ENCODE data around the gene PKNOX2. TPM values are rescaled to one million over a fixed set of nuclear protein-coding genes. Genes with fewer than 3 reads are reported as not detected.

The PKNOX2 gene
- total RNA-seq, 1 donor = 0.86 TPM

DNA sequence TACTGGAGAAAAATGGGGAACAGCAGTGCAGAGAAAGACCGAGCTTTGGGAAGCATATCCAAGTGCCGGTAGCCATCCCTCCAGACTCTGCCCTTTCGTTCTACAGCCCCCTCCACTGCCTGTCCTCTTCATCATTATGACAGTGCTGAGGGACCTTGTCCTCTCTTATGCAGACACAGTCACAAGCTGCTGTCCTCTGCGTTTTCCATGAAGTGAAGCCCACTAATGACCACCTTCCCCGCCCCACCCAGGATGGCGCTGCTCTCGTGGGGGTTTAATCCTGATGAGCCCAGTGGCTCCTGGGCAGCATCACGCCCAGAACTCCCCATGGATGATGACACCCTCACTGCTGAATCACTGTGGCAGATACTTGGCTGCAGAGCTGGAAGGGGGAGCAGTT, 157.7 kb downstream of the PKNOX2 start:
- TF ChIP-seq, protein P1, sequence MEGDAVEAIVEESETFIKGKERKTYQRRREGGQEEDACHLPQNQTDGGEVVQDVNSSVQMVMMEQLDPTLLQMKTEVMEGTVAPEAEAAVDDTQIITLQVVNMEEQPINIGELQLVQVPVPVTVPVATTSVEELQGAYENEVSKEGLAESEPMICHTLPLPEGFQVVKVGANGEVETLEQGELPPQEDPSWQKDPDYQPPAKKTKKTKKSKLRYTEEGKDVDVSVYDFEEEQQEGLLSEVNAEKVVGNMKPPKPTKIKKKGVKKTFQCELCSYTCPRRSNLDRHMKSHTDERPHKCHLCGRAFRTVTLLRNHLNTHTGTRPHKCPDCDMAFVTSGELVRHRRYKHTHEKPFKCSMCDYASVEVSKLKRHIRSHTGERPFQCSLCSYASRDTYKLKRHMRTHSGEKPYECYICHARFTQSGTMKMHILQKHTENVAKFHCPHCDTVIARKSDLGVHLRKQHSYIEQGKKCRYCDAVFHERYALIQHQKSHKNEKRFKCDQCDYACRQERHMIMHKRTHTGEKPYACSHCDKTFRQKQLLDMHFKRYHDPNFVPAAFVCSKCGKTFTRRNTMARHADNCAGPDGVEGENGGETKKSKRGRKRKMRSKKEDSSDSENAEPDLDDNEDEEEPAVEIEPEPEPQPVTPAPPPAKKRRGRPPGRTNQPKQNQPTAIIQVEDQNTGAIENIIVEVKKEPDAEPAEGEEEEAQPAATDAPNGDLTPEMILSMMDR (IDR thresholded peaks at IDR 0.05; ENCODE audit: insufficient read depth, low read depth, low read length) = no peak

DNA sequence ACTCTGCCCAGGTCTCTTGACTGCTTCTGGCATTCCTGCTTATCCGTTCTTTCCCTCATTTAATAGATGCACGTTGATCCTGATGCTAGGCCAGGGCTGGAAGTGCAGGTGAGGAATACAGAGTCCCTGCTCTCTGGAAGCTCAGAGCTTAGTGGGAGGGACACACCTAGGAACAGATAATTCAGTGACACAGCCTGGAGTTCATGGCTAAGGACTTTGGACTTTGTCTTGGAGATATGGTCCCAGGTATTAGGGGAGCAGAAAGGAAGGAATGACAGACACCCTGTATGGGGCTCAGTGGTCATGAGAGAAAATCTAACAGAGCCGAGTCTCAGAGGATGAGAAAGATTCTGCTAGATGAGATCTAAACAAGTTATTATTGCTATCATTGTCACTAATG, 160.6 kb downstream of the PKNOX2 start:
- no peak overlapping the region for H3K4me3 ChIP-seq (ENCODE audit: low read depth, low read length)
- no peak for DNase-seq (ENCODE audit: low read depth)
- TF ChIP-seq, protein P1 (IDR thresholded peaks at IDR 0.05; ENCODE audit: insufficient read depth, low read depth, low read length) = no peak

More for the DNA sequence above, 157.7 kb downstream of the PKNOX2 start:
- no peak overlapping the region for H3K4me3 ChIP-seq (ENCODE audit: low read depth, low read length)
- DNase-seq (ENCODE audit: low read depth) = no peak

DNA sequence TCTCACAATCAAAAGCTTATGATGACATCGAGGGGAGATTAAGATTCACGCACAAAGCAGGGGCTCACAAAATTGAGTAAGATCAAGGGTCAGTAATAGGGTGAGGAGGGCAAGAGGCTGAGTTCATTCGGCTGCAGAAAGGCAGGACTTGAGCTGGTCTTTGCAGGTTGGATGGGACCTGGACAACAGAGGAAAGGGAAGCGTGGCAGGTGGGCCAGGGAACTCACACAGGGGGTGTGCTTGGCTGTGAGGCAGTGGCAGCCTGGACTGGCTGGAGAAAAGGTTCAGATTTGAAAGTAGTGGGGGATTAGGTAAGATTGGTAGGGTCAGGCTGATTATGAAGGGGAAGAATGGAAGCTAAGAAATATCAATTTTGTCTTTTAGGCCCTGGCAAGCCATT, 161.6 kb downstream of the PKNOX2 start:
- TF ChIP-seq, protein P1 (IDR thresholded peaks at IDR 0.05; ENCODE audit: insufficient read depth, low read depth, low read length) = no peak
- no peak for DNase-seq (ENCODE audit: low read depth)
- H3K4me3 ChIP-seq (ENCODE audit: low read depth, low read length) = no peak overlapping the region

DNA sequence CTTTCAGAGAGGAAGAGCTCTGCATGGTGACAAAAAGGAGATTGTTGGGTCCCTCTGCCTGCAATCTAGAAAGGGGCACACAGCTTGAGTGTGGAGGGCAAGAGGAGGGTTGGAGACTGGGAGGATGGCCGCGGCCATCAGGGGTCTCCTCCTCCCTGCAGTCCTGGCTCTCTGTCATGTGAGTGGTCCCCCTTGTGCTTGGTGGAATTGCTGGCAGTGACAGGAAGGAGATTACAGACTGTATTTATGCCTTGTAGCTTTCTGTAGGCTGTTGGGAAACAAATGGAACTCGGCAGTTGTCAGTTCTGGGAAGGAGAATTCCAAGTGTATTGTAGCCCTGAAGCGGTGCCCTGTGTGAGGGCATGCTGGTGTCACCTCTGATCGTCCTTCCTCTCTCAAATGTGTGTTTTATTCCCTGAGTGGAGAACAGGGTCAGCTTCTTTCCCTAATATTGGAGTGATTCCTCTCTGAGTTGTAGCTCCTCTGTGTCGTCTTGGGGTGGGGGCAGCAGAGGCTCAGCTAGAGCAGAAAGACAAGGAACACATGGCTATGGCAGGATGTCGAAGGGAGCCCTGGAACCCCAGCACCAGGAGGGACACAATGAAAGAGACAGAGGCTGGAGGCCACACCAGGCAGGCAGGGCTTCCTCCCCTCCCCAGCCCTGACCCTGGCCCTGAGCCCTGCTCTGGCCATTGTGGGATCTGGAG, 163.1 kb downstream of the PKNOX2 start:
- DNase-seq (ENCODE audit: low read depth) = no peak
- TF ChIP-seq, protein P1 (IDR thresholded peaks at IDR 0.05; ENCODE audit: insufficient read depth, low read depth, low read length) = no peak
- H3K4me3 ChIP-seq (ENCODE audit: low read depth, low read length) = no peak overlapping the region

DNA sequence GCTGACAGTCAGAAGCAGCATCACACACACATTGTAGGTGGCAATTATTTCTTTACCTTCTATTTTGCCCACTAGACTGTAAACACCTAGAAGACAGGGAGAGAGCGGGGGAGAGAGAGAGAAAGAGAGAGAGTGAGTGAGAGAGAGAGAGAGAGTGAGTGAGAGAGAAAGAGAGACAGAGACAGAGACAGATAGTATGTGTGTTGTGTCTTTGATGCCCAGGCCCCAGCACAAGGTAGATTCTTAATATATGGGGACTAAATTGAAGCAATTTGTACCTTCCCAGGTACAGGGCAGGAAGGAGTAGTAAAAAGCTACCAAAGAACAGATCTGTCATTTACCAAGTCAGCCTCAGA, 163.7 kb downstream of the PKNOX2 start:
- H3K4me3 ChIP-seq (ENCODE audit: low read depth, low read length) = no peak overlapping the region
- DNase-seq (ENCODE audit: low read depth) = no peak
- TF ChIP-seq, protein P1 (IDR thresholded peaks at IDR 0.05; ENCODE audit: insufficient read depth, low read depth, low read length) = no peak

DNA sequence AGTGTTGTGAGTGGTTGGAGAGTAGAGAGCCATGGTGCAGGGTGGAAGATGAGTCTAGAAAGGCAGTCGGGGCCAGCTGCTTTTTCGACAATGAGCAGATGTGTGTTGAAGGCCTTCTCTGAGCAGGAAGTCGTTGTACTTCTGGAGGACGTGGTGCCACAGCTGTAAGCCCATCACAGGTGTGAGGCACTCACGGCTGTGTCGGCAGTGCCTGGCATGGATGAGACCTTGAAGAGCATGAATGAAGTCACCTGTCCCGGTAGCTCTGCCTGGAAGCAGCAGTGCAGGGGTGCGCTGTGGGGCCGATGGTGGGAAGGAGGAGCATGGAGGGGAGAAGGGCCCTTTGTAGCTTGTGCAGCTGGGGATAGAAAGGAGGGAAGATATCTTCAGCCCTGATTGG, 165.2 kb downstream of the PKNOX2 start:
- no peak for DNase-seq (ENCODE audit: low read depth)
- TF ChIP-seq, protein P1 (IDR thresholded peaks at IDR 0.05; ENCODE audit: insufficient read depth, low read depth, low read length) = no peak
- H3K4me3 ChIP-seq (ENCODE audit: low read depth, low read length) = no peak overlapping the region

All from fibroblast of villous mesenchyme (primary cell).